ENCODE data around the gene DNAAF1.

Gene DNAAF1

DNA sequence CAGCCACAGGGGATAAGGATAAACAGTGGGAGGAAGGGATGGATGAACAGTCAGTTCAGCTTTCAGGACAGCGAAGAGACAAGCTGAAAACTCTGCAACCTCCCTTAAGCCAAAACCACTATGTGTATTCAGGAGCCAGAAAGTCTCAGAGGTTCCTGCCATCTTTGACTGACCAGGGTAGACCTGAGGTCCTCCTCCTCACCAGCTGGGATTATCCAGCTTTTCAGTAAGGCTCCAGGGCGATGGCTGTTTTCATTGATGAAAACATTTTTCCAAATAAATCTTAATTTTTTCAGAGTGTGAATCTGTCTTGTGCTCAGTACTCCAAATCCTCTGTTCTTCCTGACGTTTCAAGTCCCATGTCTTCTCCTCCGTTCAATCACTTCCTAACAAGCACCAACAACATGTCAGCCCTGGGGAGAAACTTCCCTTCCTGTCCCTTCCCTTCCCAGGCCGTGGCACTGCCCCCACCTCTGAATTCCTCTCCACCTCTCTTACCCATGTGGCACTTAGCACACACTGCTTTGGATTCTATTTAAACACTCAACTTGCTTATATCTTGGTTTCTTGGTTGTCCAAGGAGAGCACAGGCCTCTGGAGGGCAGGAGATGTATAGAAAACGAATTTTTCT lies 5.4 kb upstream of the DNAAF1 start:
- TF ChIP-seq, protein P1, sequence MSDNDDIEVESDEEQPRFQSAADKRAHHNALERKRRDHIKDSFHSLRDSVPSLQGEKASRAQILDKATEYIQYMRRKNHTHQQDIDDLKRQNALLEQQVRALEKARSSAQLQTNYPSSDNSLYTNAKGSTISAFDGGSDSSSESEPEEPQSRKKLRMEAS (IDR thresholded peaks at IDR 0.05) = no peak
- TF ChIP-seq FOXM1 (IDR thresholded peaks at IDR 0.05; ENCODE audit: borderline replicate concordance, low read depth) = no peak
- no peak for TF ChIP-seq EP300 (IDR thresholded peaks at IDR 0.05; ENCODE audit: borderline replicate concordance)
- no peak for TF ChIP-seq TCF12 (IDR thresholded peaks at IDR 0.05; ENCODE audit: low read depth)
- TF ChIP-seq YY1 (IDR thresholded peaks at IDR 0.05; ENCODE audit: low read depth) = no peak
- no peak for TF ChIP-seq TEAD4 (IDR thresholded peaks at IDR 0.05)
- TF ChIP-seq RAD21 (IDR thresholded peaks at IDR 0.05; ENCODE audit: low read depth) = no peak
- TF ChIP-seq CEBPB (IDR thresholded peaks at IDR 0.05) = no peak
- TF ChIP-seq NFIC (IDR thresholded peaks at IDR 0.05) = no peak
- no peak for TF ChIP-seq EGR1 (IDR thresholded peaks at IDR 0.05)
- TF ChIP-seq, protein P2, sequence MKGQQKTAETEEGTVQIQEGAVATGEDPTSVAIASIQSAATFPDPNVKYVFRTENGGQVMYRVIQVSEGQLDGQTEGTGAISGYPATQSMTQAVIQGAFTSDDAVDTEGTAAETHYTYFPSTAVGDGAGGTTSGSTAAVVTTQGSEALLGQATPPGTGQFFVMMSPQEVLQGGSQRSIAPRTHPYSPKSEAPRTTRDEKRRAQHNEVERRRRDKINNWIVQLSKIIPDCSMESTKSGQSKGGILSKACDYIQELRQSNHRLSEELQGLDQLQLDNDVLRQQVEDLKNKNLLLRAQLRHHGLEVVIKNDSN (IDR thresholded peaks at IDR 0.05) = no peak
- TF ChIP-seq, protein P3, sequence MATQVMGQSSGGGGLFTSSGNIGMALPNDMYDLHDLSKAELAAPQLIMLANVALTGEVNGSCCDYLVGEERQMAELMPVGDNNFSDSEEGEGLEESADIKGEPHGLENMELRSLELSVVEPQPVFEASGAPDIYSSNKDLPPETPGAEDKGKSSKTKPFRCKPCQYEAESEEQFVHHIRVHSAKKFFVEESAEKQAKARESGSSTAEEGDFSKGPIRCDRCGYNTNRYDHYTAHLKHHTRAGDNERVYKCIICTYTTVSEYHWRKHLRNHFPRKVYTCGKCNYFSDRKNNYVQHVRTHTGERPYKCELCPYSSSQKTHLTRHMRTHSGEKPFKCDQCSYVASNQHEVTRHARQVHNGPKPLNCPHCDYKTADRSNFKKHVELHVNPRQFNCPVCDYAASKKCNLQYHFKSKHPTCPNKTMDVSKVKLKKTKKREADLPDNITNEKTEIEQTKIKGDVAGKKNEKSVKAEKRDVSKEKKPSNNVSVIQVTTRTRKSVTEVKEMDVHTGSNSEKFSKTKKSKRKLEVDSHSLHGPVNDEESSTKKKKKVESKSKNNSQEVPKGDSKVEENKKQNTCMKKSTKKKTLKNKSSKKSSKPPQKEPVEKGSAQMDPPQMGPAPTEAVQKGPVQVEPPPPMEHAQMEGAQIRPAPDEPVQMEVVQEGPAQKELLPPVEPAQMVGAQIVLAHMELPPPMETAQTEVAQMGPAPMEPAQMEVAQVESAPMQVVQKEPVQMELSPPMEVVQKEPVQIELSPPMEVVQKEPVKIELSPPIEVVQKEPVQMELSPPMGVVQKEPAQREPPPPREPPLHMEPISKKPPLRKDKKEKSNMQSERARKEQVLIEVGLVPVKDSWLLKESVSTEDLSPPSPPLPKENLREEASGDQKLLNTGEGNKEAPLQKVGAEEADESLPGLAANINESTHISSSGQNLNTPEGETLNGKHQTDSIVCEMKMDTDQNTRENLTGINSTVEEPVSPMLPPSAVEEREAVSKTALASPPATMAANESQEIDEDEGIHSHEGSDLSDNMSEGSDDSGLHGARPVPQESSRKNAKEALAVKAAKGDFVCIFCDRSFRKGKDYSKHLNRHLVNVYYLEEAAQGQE (IDR thresholded peaks at IDR 0.05; ENCODE audit: low read depth) = no peak
- no peak for TF ChIP-seq ZBTB7A (IDR thresholded peaks at IDR 0.05; ENCODE audit: low read depth)

DNA sequence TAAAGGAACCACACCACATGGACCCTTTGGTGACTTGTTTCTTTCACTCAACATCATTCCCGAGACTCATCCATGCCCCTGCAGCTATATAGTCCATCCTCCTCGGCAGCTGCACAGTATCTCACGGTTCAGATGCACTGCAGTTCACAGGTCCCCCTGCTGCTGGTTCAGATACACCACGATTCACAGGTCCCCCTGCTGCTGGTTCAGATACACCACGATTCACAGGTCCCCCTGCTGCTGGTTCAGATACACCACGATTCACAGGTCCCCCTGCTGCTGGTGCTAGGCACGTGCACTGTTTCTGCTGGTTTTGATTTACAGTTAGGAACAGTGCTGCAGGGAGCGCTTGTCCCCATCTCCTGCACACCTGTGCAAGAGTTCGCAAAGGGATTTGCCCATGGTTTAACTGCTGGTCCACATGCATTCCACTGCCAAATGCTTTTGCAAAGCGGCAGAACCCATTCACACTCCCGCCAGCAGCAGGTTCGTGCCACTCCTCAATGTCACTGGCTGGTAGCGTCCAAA lies 3.9 kb upstream of the DNAAF1 start:
- TF ChIP-seq, protein P1 (IDR thresholded peaks at IDR 0.05) = no peak
- TF ChIP-seq EP300 (IDR thresholded peaks at IDR 0.05; ENCODE audit: borderline replicate concordance) = no peak
- no peak for TF ChIP-seq NFIC (IDR thresholded peaks at IDR 0.05)
- no peak for TF ChIP-seq TAF1 (IDR thresholded peaks at IDR 0.05; ENCODE audit: low read depth)
- TF ChIP-seq CREB1 (IDR thresholded peaks at IDR 0.05; ENCODE audit: low read depth) = no peak
- TF ChIP-seq CEBPB (IDR thresholded peaks at IDR 0.05) = no peak
- TF ChIP-seq RAD21 (IDR thresholded peaks at IDR 0.05; ENCODE audit: low read depth) = no peak
- TF ChIP-seq FOXM1 (IDR thresholded peaks at IDR 0.05; ENCODE audit: borderline replicate concordance, low read depth) = no peak
- no peak for TF ChIP-seq TEAD4 (IDR thresholded peaks at IDR 0.05)
- TF ChIP-seq, protein P2 (IDR thresholded peaks at IDR 0.05) = no peak
- no peak for TF ChIP-seq EGR1 (IDR thresholded peaks at IDR 0.05)

DNA sequence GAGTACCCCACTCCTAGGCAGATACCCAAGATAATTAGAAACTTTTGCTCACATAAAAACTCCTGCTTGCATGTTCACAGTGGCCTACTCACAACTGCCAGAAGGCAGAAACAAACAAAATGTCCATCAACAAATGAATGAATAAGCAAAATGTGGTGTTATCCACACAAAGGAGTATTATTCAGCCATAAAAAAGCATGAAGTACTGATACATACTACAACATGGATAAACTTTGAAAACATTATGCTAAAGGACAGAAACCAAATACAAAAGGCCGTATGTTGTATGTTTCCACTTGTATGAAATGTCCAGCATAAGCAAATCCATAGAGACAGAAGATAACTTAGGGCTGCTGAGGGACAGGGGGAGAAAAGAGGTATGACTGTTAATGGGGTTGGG lies 2.0 kb upstream of the DNAAF1 start:
- TF ChIP-seq TCF12 (IDR thresholded peaks at IDR 0.05; ENCODE audit: low read depth) (no peak), RAD21 (IDR thresholded peaks at IDR 0.05; ENCODE audit: low read depth) (no peak), CREB1 (IDR thresholded peaks at IDR 0.05; ENCODE audit: low read depth) (no peak), EGR1 (IDR thresholded peaks at IDR 0.05) (no peak), NFIC (IDR thresholded peaks at IDR 0.05) (no peak), ZBTB7A (IDR thresholded peaks at IDR 0.05; ENCODE audit: low read depth) (no peak), TAF1 (IDR thresholded peaks at IDR 0.05; ENCODE audit: low read depth) (no peak), YY1 (IDR thresholded peaks at IDR 0.05; ENCODE audit: low read depth) (no peak), FOXM1 (IDR thresholded peaks at IDR 0.05; ENCODE audit: borderline replicate concordance, low read depth) (no peak), EP300 (IDR thresholded peaks at IDR 0.05; ENCODE audit: borderline replicate concordance) (no peak), TEAD4 (IDR thresholded peaks at IDR 0.05) (no peak), CEBPB (IDR thresholded peaks at IDR 0.05) (no peak)
- TF ChIP-seq, protein P1 (IDR thresholded peaks at IDR 0.05) = no peak
- TF ChIP-seq, protein P3 (IDR thresholded peaks at IDR 0.05; ENCODE audit: low read depth) = no peak
- TF ChIP-seq, protein P2 (IDR thresholded peaks at IDR 0.05) = no peak

DNA sequence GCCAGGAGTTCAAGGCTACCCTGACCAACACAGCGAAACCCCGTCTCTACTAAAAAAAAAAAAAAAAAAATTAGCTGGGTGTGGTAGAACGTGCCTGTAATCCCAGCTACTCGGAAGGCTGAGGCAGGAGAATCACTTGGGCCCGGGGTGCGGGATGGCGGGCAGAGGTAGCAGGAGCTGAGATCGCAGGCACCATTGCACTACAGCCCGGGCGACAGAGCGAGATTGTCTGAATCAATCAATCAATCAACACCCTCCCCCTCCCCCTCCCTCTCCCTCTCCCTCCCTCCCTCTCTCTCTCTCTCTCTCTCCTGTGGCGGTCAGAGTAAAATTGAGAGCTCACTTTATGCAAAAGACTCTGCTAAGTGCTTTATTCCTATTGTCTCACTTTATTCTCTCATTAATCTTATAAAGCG lies 1.3 kb upstream of the DNAAF1 start:
- TF ChIP-seq CEBPB (IDR thresholded peaks at IDR 0.05) (no peak), ZBTB7A (IDR thresholded peaks at IDR 0.05; ENCODE audit: low read depth) (no peak), FOXM1 (IDR thresholded peaks at IDR 0.05; ENCODE audit: borderline replicate concordance, low read depth) (no peak)
- TF ChIP-seq, protein P1 (IDR thresholded peaks at IDR 0.05) = no peak
